Inflammatory macrophage (primary cell): Measurements from ENCODE around the gene USP14.

Experiments
- DNase-seq, 2 donors: peaks; one replicate each; pipeline ENCODE4 v3.0.0-alpha.2; 2020 to 2022

USP14 gene

GRCh38 chr18:228586-228985 lies 70.2 kb downstream of the USP14 start:
- DNase-seq, result no peak

DNA sequence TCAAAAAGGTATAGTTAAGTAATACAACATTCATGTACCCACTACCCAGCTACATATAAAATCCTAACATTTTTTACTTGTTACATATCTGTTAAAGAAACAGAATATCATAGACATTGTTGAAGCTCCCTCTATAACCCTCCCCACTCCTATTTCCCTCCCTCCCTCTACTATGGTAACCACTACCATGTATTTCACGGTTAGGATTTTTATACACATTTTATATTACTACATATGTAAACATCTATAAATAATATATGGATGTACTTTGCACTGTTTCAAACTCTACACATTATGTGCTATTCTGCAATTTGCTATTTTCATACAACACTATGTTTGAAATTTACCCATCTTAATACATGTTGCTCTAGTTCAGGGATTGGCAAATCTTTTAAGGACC lies 73.2 kb downstream of the USP14 start:
- DNase-seq, result no peak

DNA sequence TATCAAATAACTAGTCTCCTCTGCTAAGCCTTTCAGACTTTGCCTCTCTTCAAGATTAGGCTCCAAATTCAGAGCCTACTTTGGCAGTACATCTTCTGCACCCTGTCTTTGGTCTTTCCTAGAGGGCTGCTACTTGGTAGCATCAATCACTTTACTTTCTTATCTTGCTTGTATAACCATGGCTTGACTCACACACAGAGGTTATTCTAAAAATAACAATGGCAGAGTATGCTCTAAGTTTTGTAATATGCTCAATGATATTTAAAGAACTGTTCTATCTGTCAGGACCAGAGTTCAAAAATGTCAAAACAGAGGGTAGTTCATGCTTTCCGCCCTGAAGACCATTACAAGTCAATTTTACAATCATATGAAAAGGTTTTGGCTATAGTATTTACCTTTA lies 81.8 kb downstream of the USP14 start:
- DNase-seq, result no peak

GRCh38 chr18:245282-245847 lies 87.0 kb downstream of the USP14 start:
- no peak for DNase-seq

DNA sequence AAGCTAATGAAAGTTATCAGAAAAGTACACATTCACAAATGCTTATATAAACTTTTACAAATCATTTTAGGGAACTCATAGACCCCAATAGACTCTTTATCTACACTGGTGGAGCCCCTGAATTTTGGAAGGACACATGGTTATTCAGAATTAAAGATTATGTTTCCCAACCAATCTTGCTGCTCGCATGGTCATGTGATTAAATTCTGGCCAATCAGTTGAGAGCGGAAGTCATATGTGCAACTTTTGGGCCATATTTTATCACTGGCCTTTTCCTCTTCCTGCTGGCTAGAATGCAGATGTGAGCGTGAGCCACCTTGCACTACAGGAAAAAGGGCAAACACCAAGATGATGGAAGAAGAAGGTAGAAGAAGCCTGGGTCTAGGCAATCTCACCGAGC lies 89.7 kb downstream of the USP14 start:
- no peak for DNase-seq

GRCh38 chr18:250685-251084 lies 92.3 kb downstream of the USP14 start:
- DNase-seq, result no peak

- no peak for DNase-seq
Measured at GRCh38 chr18:251572-251971, 93.2 kb downstream of the USP14 start.

GRCh38 chr18:253121-253520 lies 94.8 kb downstream of the USP14 start:
- DNase-seq, result no peak

- DNase-seq, result no peak
Measured at GRCh38 chr18:255171-255570, 96.8 kb downstream of the USP14 start.

DNA sequence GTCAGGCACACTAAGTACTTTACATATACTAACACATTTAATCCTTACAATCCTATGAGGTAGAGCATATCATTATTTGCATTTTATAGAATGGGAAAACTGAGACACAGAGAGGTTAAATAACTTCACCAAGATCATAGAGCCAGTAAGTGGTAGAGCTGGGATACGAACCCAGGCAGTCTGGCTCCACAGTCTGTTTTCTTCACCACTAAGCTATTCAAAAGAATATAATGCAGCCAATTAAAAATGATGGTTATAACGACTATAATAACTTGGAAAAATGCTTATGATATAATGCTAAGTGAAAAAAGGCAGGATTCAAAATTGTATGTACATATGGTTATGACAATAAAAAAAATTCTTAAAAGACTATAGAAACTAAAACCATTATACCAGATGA lies 102.2 kb downstream of the USP14 start:
- no peak for DNase-seq

DNA sequence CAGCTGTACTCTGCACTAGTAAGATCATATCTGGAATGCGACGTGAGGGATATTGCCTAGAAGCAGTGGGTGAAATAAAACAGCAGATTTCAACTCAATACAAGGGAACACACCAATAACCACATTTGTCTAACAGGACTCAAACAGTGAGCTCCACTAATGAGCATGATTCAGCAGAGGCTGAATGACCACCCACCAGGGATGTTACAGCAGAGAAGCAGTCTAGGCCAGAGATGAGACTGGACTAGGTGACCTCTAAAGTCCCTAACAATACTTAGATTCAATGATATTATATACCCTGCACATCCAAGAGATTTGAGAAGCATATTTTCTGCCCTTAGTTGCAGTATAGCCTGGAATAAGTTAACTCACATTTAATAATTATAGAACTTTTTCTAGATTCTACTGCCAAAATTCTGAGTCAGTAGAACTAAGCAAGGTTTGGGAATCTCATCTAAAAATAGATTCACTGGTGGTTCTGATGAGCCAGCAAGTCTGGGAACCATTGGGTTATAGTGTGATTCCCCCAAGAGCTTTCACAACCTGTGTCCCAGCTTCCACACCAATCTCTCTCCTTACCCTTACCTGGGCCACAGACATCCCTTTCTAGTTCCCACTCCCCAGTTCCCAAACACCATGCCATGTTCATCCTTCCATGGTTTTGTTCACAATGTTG lies 103.2 kb downstream of the USP14 start:
- DNase-seq, result no peak
